Osteoblast (primary cell): ENCODE data around the gene EFNA1. TPM values are rescaled to one million over a fixed set of nuclear protein-coding genes. Genes with fewer than 3 reads are reported as not detected.
A peak's percentile ranks its signal among the peaks of the same experiment; 100 is the strongest.

Source experiments
- DNase-seq: peaks from one replicate; pipeline ENCODE4 v3.0.0; 2011; ENCODE audit warnings: low spot score, mixed read lengths; ENCODE audit not compliant: insufficient read length; ENCODE audit errors: missing footprints
- H2AFZ ChIP-seq: 2 replicates; pipeline ENCODE4 v1.6.0; 2011; ENCODE audit warnings: mild to moderate bottlenecking, low read length
- H3K27ac ChIP-seq: 2 replicates; pipeline ENCODE4 v1.5.1; 2011; ENCODE audit warnings: mild to moderate bottlenecking, low read depth, low read length, moderate library complexity
- H3K27me3 ChIP-seq: 2 replicates; pipeline ENCODE4 v1.6.0; 2012; ENCODE audit warnings: mild to moderate bottlenecking, control low read depth, inconsistent platforms, low read length, moderate library complexity; ENCODE audit not compliant: insufficient read depth
- H3K36me3 ChIP-seq: 2 replicates; pipeline ENCODE4 v1.5.1; 2011; ENCODE audit warnings: mild to moderate bottlenecking, low read length, control low read depth, moderate library complexity; ENCODE audit not compliant: insufficient read depth
- H3K4me1 ChIP-seq: 2 replicates; pipeline ENCODE4 v1.5.1; 2011; ENCODE audit warnings: mild to moderate bottlenecking, low read length, control low read depth, moderate library complexity; ENCODE audit not compliant: insufficient read depth
- H3K4me2 ChIP-seq: 2 replicates; pipeline ENCODE4 v1.6.0; 2011; ENCODE audit warnings: mild to moderate bottlenecking, low read length; ENCODE audit not compliant: insufficient read depth
- H3K4me3 ChIP-seq: fragments of 200-600 bp; sonication (generic); 3 replicates; pipeline ENCODE4 v1.5.1; 2012; ENCODE audit warnings: mild to moderate bottlenecking, low read length, inconsistent platforms; ENCODE audit not compliant: insufficient read depth
- H3K79me2 ChIP-seq: 2 replicates; pipeline ENCODE4 v1.6.0; 2012; ENCODE audit warnings: mild to moderate bottlenecking, low read length, control low read depth, inconsistent platforms; ENCODE audit not compliant: insufficient read depth
- H3K9me3 ChIP-seq: 2 replicates; pipeline ENCODE4 v1.5.1; 2011; ENCODE audit warnings: low read depth, low read length, control low read depth
- H4K20me1 ChIP-seq: 2 replicates; pipeline ENCODE4 v1.6.0; 2012; ENCODE audit warnings: mild to moderate bottlenecking, low read length, control low read depth; ENCODE audit not compliant: insufficient read depth
- total RNA-seq: library from RNA; depleted of rRNA; stranded (reverse); fragments of >200 nt; gene quantifications from 2 replicates; pipeline ENCODE4 v1.2.3, GENCODE V29; 2012
- TF ChIP-seq, protein P1 (sequence below): IDR thresholded peaks from 2 replicates; pipeline ENCODE4 v1.5.1; 2011; ENCODE audit warnings: mild to moderate bottlenecking, low read depth, low read length, moderate library complexity; ENCODE audit errors: extremely low read depth

Gene EFNA1
- total RNA-seq, 1 donor, result 0.36 TPM

DNA sequence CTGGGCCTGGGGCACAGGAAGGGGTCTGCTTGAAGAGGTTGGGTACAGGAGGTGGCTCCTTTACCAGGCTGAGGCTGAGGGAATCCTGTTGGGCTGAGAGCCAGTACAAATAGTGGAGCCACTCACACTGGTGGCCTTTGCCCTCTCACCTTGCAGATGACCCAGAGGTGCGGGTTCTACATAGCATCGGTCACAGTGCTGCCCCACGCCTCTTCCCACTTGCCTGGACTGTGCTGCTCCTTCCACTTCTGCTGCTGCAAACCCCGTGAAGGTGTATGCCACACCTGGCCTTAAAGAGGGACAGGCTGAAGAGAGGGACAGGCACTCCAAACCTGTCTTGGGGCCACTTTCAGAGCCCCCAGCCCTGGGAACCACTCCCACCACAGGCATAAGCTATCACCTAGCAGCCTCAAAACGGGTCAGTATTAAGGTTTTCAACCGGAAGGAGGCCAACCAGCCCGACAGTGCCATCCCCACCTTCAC is 6.2 kb downstream of the EFNA1 start:
- H3K4me2 ChIP-seq, result no peak overlapping the region
- no peak overlapping the region for H3K27ac ChIP-seq
- TF ChIP-seq, protein P1, sequence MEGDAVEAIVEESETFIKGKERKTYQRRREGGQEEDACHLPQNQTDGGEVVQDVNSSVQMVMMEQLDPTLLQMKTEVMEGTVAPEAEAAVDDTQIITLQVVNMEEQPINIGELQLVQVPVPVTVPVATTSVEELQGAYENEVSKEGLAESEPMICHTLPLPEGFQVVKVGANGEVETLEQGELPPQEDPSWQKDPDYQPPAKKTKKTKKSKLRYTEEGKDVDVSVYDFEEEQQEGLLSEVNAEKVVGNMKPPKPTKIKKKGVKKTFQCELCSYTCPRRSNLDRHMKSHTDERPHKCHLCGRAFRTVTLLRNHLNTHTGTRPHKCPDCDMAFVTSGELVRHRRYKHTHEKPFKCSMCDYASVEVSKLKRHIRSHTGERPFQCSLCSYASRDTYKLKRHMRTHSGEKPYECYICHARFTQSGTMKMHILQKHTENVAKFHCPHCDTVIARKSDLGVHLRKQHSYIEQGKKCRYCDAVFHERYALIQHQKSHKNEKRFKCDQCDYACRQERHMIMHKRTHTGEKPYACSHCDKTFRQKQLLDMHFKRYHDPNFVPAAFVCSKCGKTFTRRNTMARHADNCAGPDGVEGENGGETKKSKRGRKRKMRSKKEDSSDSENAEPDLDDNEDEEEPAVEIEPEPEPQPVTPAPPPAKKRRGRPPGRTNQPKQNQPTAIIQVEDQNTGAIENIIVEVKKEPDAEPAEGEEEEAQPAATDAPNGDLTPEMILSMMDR, result no peak
- no peak overlapping the region for H3K4me3 ChIP-seq
- peaks cover 7% of the 10 kb centered on the region for H3K36me3 ChIP-seq
- H3K27me3 ChIP-seq, result peaks cover 13% of the 10 kb centered on the region
- H3K9me3 ChIP-seq, result no peaks in the 10 kb centered on the region
- H3K4me1 ChIP-seq, result peaks cover 24% of the 10 kb centered on the region
- H2AFZ ChIP-seq, result no peak overlapping the region
- H3K79me2 ChIP-seq, result peaks cover 22% of the 10 kb centered on the region
- no peak for DNase-seq
- no peaks in the 10 kb centered on the region for H4K20me1 ChIP-seq

DNA sequence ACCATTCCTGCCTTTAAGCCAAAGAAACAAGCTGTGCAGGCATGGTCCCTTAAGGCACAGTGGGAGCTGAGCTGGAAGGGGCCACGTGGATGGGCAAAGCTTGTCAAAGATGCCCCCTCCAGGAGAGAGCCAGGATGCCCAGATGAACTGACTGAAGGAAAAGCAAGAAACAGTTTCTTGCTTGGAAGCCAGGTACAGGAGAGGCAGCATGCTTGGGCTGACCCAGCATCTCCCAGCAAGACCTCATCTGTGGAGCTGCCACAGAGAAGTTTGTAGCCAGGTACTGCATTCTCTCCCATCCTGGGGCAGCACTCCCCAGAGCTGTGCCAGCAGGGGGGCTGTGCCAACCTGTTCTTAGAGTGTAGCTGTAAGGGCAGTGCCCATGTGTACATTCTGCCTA is 6.6 kb downstream of the EFNA1 start:
- DNase-seq, result peak; percentile 80
- H2AFZ ChIP-seq, result no peak overlapping the region
- H3K79me2 ChIP-seq, result peaks cover 25% of the 10 kb centered on the region
- peaks cover 9% of the 10 kb centered on the region for H3K36me3 ChIP-seq
- H3K4me3 ChIP-seq, result peak overlapping the region; percentile 77
- H4K20me1 ChIP-seq, result no peaks in the 10 kb centered on the region
- H3K4me2 ChIP-seq, result peak overlapping the region; percentile 84
- H3K27me3 ChIP-seq, result peaks cover 8% of the 10 kb centered on the region
- no peaks in the 10 kb centered on the region for H3K9me3 ChIP-seq
- TF ChIP-seq, protein P1, result no peak
- H3K27ac ChIP-seq, result peak overlapping the region; percentile 97
- peaks cover 27% of the 10 kb centered on the region for H3K4me1 ChIP-seq

DNA sequence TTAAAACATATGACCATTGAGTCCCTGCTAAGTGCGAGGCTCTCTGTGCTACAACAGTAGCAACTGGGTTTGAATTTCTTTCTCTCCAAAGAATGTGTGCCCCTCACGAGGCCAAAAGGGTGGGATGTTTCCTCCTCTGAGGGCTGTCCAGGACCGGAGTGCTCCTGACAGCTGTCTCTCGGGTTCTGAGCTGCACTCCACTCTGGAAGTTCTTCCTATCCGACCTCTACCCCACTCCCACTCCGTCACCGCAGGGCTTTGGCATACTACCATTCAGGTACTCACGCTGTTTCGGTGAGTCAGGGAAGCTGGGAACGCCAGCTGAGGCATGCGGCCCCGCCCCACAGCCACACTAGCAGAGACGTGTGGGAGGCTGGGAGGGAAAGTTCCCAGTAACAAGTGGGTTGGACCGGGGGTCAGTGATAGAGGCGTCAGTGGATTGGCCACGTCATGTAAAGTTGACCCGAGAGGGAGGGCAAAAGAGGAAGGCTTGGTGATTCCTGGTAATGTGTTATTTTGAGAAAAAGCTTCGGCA is 7.3 kb downstream of the EFNA1 start:
- peaks cover 4% of the 10 kb centered on the region for H3K27me3 ChIP-seq
- H3K36me3 ChIP-seq, result peaks cover 9% of the 10 kb centered on the region
- H4K20me1 ChIP-seq, result no peaks in the 10 kb centered on the region
- H3K27ac ChIP-seq, result peak overlapping the region; percentile 97
- H3K9me3 ChIP-seq, result no peaks in the 10 kb centered on the region
- H3K4me2 ChIP-seq, result peak overlapping the region; percentile 84
- TF ChIP-seq, protein P1, result no peak
- peaks cover 30% of the 10 kb centered on the region for H3K79me2 ChIP-seq
- peak; percentile 97 for DNase-seq
- H2AFZ ChIP-seq, result peak overlapping the region; percentile 66
- H3K4me3 ChIP-seq, result peak overlapping the region; percentile 77
- H3K4me1 ChIP-seq, result peaks cover 21% of the 10 kb centered on the region

DNA sequence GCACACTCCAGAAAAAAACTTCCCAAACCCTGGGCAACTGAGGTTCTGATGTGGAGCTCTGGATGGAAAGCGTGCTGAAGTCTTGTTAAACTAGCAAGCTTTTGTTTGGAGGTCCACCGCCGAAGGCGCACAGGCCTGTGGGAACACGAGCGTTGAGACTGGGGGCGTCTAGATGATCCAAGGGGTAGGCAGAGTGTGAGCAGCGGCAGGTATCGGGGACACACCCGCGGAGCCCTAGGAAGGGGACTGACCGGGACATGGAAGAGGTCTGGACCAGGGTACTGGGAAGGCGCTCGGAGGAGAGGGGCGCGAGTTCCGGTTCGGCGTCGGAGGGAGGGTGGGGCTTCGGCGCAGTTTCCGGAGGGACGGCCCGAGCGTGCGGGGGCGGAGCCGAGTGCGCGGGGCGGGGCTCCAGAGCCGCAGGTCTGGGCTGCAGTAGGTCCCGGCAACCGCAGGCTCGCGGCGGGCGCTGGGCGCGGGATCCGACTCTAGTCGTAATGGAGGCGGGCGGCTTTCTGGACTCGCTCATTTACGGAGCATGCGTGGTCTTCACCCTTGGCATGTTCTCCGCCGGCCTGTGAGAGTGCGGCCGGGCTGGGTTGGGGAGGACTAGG is 7.8 kb downstream of the EFNA1 start, which contains the start of gene SLC50A1:
TSS of gene SLC50A1 (plus strand) at position 438 of the 614 bp plus-strand sequence. CDS start at position 498, 60 bp downstream.
- Histone ChIP-seq H2AFZ (peak within 1 kb of the TSS; percentile 83), H3K27ac (peak within 1 kb of the TSS; percentile 97), H3K9me3 (no peaks in the 10 kb centered on the region), H3K4me3 (peak within 1 kb of the TSS; percentile 77), H3K79me2 (peaks cover 34% of the 10 kb centered on the region), H3K36me3 (peaks cover 9% of the 10 kb centered on the region), H3K4me2 (peak within 1 kb of the TSS; percentile 84), H4K20me1 (no peaks in the 10 kb centered on the region), H3K27me3 (peaks cover 3% of the 10 kb centered on the region), H3K4me1 (peaks cover 22% of the 10 kb centered on the region)
- peak; percentile 98 for DNase-seq
- TF ChIP-seq, protein P1, result no peak
